NT2/D1 (cell line): Measurements from ENCODE around the gene MS4A12.

Experiments
- YY1 ChIP-seq: IDR thresholded peaks from 2 replicates; pipeline ENCODE4 v1.6.1; 2011; ENCODE audit not compliant: insufficient read length, insufficient read depth
- ZNF274 ChIP-seq: IDR thresholded peaks from 2 replicates; pipeline ENCODE4 v1.6.1; 2011; ENCODE audit warnings: mild to moderate bottlenecking, low read depth, low read length

GRCh38 chr11:60498399-60498798 is 5.8 kb downstream of the MS4A12 start:
- no peak for TF ChIP-seq YY1
- TF ChIP-seq ZNF274, result no peak
